ENCODE measurements around the gene IL10.

IL10 gene

GRCh38 chr1:206734499-206735142 is 37.7 kb downstream of the IL10 start:
- no peak for DNase-seq (ENCODE audit: low read depth)

GRCh38 chr1:206732992-206733391 is 39.3 kb downstream of the IL10 start:
- DNase-seq (ENCODE audit: low read depth), result no peak

GRCh38 chr1:206732508-206732907 is 39.8 kb downstream of the IL10 start:
- DNase-seq (ENCODE audit: low read depth), result no peak

- DNase-seq (ENCODE audit: low read depth), result no peak
These were observed 42.8 kb downstream of the IL10 start for GRCh38 chr1:206729507-206729906.

- no peak for DNase-seq (ENCODE audit: low read depth)
These were observed 43.2 kb downstream of the IL10 start for GRCh38 chr1:206729050-206729449.

- DNase-seq (ENCODE audit: low read depth), result no peak
These were observed 43.7 kb downstream of the IL10 start for GRCh38 chr1:206728697-206728987.

DNA sequence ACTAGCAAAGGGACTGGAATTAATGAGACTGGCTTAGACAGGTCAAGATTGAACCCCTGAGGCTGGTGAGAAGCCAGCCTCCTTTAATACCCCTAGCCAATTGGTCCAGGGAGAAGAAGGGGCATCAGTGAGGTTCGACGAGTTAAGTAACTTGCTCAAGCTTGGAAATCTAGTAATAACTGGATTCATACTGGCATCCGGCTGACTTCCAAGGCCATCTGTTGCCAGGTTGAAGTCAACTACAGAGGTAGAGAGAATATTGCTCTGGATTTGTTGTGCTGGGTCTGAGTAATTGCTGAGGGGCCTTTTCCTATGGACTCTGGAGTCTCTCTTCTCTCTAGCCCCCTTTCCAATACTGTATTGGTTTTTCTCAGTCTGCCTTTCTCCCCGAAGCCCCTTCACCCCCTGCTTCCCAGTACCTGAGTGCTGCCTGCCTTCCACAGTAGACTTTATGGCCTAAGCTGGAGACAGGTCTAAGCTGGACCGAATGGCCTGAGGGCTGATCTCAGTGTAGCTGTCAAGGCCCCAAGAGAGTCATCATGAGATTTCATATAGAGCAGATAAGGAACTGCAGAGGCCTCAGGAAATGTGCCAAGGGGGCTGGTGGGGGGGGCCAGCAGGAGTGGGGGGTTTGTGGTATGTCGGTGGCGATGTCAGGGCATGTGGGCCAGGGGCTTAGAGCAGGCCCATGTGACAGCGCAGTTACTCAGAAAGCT is 44.2 kb downstream of the IL10 start:
- DNase-seq (ENCODE audit: low read depth), result no peak

DNA sequence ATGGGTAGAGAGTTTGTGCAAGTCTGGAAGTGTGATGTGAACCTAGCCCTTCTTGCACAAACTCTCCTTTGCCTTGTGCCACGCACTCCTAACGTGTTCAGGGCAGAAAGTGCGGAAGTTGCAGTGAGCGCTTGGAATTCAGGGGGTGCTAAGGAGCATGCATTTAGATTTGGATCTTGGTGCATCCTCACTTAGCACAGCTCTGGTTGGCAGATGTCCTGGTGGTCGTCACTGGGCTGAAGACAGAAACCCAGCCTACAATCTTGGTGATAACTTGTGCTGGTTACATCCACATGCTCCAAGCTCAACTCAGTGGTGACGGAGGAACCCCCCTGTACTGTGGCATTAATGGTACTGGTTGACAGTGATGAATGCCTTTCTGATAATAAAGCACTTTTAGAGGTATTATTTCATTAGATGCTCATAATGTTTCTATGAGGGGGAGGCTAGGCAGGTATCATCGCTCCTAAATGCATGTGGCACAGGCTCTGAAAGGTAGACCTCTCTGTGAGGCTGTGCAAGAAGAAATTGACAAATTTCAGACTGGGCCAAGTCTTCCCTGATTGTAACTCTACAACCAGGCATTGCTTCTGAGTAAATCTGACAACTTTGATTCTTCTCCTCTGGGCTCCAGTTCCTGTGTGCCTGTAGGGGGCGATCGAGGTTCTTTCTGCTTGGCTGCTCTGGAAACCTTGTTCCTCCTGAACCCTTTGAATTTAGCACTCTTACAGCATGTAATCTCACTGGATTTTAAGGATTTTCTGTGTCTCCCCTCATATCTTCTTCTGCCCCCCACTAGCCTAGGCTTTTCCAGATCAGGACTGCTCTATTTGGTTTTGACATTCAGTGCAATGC is 47.0 kb downstream of the IL10 start:
- no peak for DNase-seq (ENCODE audit: low read depth)

- DNase-seq (ENCODE audit: low read depth), result peak; percentile 47
These were observed 48.4 kb downstream of the IL10 start for GRCh38 chr1:206723805-206724472.

DNA sequence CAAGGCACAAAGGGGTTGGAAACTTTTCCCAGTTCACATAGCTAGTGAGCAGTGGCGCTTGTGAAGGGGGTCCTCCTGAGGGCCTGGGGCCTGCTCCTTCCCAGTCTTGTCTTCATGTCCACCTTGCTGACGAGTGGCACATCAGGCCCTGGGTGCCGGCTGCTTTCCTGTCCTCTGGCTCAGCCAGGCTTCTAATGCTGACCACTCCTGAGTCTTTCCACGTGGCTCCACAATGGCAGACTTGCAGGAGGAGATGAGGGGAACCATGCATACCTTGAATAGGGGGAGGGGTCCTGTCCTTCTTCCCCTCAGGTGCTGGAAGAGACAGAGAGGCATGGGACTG is 48.9 kb downstream of the IL10 start:
- DNase-seq (ENCODE audit: low read depth), result no peak

DNA sequence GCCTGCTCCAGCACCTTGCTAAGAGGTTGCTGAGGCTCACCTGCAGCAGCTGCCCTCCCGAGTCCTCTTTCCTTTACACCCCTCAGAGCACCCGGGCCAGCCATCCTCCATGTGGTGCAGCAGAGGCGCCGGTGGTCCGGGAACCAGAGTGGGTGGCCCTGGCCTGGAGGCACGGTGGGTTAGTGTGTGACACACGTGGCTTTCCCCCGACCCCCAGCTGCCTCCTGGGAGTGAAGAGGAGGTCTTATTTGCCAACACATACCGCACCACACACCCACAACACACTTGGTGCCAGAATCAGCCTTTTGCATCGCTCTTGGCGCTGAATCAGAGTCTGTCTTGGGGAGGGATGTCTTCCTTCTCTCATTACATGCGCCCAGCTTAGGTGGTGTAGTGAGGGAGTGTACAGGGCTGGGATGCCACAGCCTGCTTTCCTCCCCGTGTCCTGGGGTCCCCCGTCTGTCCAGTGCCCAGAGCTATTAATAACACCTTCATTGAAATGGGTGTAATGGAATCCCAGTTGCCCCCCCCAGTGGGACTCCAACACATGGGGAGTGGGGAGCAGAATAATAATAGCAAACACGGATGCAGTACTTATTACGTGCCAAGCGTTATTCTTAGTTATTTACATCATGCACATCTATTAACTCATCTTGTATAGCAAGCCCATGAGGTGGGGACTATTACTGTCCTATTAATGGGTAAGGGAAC is 49.4 kb downstream of the IL10 start:
- DNase-seq (ENCODE audit: low read depth), result no peak

- DNase-seq (ENCODE audit: low read depth), result no peak
These were observed 50.8 kb downstream of the IL10 start for GRCh38 chr1:206721454-206721853.

DNA sequence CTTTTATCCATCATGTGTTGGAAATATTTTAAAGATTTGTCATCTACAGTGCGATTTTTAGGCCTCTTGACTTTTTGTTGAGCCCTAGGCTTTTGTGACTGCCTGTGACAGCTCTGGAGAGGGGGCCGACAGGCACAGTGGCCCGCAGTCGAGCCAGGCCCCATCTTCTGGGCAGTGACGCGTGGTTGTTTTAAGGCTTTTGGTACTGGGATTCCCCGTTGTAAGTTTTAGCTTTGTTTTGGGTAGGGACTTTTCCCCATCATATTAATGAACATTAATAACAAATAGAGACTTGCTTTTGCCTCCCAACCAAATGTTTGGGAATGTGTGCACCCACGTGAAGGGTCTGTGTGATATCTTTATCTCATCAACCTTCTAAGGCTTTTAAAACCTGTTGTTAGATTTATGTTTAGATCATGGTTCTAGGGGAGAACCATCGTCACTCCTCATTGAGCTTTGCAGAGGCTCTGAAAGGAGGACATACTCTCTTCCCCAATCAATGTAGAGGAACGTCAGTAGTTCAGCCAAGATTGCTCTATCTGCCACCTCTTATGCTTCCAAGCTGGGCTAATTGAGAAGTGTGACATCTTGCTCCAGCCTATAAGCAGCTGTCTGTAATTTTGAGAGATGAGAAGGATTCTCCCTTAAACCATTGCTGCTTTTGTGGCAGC is 53.0 kb downstream of the IL10 start:
- no peak for DNase-seq (ENCODE audit: low read depth)

DNA sequence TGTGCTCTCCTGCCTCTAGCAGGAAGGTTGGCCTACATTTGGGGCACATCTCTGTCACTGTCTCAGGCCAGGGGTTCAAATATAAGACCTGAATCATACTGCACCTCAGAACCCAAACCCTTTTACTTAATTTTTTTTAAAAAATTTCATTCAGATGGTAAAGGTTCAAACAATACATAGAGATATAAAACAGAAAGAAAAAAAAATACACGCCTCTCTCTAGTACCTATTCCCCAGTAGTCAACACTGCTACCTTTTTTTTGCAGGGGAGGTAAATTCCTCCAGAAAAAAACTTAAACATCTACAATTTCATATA is 54.7 kb downstream of the IL10 start:
- no peak for DNase-seq (ENCODE audit: low read depth)
